AG10803 (cell line): ENCODE data around the gene GABRG3.

Source experiments
- DNase-seq: peaks from one replicate; pipeline ENCODE4 v3.0.0; 2010; ENCODE audit warnings: low read depth
- H3K4me3 ChIP-seq: 2 replicates; pipeline ENCODE4 v1.5.1; 2011; ENCODE audit warnings: mild to moderate bottlenecking, low read length, control low read depth
- TF ChIP-seq, protein P1 (sequence below): conservative IDR thresholded peaks from 2 replicates; pipeline ENCODE4 v1.5.1; 2011; ENCODE audit warnings: mild to moderate bottlenecking, low read length, control low read depth, inconsistent platforms

Gene GABRG3

DNA sequence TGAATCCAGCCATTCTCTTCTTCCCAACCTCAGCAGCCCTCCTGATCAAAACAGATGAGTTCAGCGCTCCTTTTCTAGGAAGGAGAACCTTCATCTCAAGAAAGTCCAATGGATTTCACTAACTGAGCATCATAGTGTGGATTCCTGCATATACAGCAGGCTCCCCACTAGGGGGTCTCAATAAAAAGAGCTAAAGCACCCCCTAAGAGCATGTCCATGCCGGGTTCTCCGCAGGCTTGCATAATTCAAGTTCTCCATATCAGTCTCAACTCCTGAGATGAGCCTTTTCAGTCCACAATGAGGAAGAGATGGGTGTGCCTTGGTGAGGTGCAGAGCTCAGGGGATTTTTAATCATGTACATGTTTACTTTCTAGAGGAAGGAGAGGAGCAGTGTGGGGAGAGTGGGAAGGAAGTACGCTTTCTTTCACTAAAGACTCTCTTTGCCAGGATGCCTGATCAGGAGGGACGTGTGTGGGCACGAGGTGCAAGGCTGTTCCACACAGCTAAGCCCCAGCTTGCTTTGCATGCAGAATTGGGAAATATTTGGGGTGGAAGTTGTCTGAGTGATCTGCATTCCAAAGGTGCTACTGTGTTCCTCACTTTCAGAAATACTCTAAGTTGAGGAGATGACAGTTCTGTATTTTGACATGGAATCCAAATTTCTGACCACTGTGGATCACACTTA lies 564.6 kb downstream of the GABRG3 start:
- H3K4me3 ChIP-seq = no peak overlapping the region
- no peak for DNase-seq
- TF ChIP-seq, protein P1, sequence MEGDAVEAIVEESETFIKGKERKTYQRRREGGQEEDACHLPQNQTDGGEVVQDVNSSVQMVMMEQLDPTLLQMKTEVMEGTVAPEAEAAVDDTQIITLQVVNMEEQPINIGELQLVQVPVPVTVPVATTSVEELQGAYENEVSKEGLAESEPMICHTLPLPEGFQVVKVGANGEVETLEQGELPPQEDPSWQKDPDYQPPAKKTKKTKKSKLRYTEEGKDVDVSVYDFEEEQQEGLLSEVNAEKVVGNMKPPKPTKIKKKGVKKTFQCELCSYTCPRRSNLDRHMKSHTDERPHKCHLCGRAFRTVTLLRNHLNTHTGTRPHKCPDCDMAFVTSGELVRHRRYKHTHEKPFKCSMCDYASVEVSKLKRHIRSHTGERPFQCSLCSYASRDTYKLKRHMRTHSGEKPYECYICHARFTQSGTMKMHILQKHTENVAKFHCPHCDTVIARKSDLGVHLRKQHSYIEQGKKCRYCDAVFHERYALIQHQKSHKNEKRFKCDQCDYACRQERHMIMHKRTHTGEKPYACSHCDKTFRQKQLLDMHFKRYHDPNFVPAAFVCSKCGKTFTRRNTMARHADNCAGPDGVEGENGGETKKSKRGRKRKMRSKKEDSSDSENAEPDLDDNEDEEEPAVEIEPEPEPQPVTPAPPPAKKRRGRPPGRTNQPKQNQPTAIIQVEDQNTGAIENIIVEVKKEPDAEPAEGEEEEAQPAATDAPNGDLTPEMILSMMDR = no peak

DNA sequence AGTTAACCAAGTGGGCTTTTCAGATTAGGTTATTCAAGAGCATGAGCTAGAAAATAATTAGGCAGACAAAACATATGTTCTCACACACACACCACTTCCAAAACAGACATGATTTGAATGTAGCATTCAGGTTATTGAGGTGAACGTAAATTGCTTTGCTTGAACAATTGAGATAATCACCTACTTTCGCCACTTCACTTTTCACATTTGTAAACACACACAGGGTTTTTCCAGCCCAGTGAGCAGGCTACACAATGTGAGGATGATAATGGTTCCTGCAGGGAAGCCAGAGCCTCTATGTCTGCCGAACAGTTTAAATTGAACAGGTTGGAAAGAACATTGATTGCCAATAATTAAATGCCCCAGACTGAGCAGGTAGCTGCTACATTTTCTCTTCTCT lies 567.3 kb downstream of the GABRG3 start:
- DNase-seq = no peak
- TF ChIP-seq, protein P1 = no peak
- no peak overlapping the region for H3K4me3 ChIP-seq

DNA sequence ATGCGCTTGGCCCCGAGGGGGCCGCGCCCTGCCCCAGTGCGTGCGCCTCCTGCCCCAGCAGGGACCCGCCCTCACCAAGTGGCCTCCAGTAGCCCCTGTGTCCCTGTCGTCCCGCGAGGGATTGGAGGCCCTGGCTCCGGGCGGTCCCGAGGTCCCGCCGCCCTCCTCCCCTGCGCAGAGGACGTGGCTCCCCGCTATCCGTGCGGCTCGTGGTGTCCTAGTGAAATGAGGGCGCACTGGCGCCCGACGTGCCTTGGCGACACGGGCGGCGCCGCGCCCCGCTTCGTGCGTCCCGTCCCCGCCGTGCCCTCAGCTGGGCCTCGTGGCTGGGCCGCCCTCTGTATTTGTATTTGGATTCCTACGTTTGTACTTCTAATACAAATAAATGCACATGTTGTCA lies 570.6 kb downstream of the GABRG3 start:
- TF ChIP-seq, protein P1 = no peak
- H3K4me3 ChIP-seq = no peak overlapping the region
- DNase-seq = no peak

DNA sequence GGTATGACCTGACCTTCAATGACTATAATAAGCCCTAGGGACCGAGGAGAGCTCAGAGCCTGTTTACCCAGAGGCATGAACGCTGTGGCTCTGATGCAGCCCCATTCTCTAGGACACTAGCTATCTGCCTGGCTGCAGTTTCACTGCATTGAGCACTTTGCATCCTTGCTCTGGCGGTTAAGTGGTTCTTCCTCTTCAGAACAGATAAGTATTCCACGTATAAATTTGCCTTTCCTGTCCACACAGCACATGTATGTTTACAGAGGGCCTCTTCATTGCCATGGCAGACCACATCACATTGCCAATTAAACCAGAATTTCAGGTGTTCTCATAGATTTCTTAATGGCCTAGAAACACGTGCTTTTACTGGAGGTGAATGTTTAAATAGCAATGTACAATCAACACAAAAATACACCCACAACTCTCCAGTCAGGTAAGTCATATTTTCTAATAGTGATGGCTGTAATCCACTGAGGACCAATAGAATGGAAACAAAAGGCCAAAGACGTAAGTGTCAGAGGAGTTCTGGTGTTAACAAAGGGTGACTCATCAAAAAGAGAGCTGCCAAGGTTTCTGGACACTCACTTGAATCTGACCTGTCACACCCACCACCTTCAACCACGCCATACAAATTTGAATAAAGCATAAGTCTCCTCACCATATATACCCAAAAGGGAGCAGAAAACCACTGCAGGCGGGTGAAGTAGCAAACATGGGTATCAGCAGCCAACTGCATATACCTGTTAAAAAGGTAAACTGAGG lies 574.7 kb downstream of the GABRG3 start:
- no peak for DNase-seq

DNA sequence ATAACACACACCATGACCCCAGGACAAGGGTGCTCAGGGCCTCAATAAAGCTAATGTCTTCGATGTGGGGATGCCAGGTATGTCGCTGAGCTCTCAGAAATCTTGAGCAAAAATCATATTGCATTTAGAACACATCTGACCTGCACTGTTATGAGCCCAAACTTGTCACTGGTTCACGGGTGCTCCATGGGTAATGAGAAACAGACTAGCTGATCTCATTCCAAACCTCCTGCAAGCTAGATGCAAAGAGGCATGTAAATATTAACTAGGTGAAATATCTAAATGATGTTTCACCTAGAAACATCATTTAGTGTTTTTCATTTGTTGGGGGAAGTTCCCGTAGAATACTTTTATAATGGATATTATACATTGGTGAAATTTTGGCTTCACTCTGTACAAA lies 578.8 kb downstream of the GABRG3 start:
- TF ChIP-seq, protein P1 = no peak
- no peak for DNase-seq
- no peak overlapping the region for H3K4me3 ChIP-seq

More for the DNA sequence above, 574.7 kb downstream of the GABRG3 start:
- H3K4me3 ChIP-seq = no peak overlapping the region
- TF ChIP-seq, protein P1 = no peak

DNA sequence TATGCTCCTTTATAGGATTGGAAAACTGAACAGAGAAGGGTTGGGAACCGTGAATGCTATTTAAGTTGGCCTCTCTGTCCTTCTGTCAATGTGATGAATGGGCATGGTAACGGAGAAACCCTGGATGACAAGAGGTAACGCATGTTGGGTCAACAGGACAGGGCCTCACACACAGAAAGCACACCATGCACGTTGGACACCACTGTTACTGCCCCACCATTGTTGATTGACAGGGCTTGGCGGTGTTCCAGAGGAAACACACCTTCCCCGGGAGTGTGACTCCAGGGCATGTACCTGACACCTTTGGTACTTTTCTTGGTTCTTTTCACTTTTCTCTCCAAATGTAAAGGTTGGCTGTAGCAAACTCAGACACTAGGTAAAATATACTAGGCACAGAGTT lies 579.7 kb downstream of the GABRG3 start:
- no peak overlapping the region for H3K4me3 ChIP-seq
- TF ChIP-seq, protein P1 = no peak
- DNase-seq = no peak

DNA sequence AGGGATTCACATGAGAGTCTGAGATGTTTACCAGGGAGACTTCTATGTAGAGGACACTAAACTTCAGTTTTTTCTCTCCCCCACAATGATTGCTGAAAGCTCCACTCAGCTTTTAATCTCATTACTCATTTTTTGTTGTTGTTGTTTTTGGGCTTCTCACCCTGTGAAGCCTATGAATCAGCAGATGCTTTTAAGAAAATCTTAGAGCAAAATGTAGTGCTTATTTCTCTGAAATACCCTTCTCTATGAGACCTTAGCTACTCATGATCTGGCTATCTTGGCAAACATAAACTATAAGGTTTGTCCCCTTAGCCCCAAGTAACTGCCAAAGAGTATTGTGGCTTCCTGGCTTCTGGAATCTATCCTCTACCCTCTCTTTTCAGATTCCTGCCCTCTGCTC lies 590.8 kb downstream of the GABRG3 start:
- no peak overlapping the region for H3K4me3 ChIP-seq
- TF ChIP-seq, protein P1 = no peak
- no peak for DNase-seq
